H1 (cell line): ENCODE results near the gene MAGIX. TPM values are rescaled to one million over a fixed set of nuclear protein-coding genes. Genes with fewer than 3 reads are reported as not detected.

Experiments
- SIN3A ChIP-seq, 2 experiments: IDR thresholded peaks in 1 of 2; conservative IDR thresholded peaks in 1 of 2; 2 replicates each; pipeline ENCODE4 v1.6.1; 2011 to 2012; ENCODE audit warnings: low read length in 2 of 2, improper control_type of control experiment in 1 of 2, low read depth in 1 of 2, mild to moderate bottlenecking in 1 of 2
- polyA plus RNA-seq, 7 experiments: library from polyadenylated mRNA; depleted of rRNA in 3 of 7; stranded (reverse) in 5 of 7; unstranded in 2 of 7; fragments of >200 nt in 5 of 7; fragments of 200-250 nt in 2 of 7; gene quantifications; 1 replicate in 5 of 7; 2 replicates in 1 of 7; 4 replicates in 1 of 7; pipeline versions ENCODE4 v1.2.1 to v1.2.3, GENCODE V29; 2011 to 2013; ENCODE audit warnings: missing spikeins in 2 of 7, mixed read lengths in 2 of 7
- total RNA-seq: library from RNA; stranded (reverse); fragmentation: NEBNext Ultra II Directional; extraction: Animal tissue kit (Norgen Biotek cat#: 25700); gene quantifications from 2 replicates; pipeline ENCODE4 v1.2.1, GENCODE V29; 2021
- TF ChIP-seq, protein P1 (sequence below): IDR thresholded peaks from 2 replicates; pipeline ENCODE4 v1.6.1; 2012; ENCODE audit warnings: inconsistent platforms

MAGIX gene
- total and polyA plus RNA-seq, 2 of the 8 experiments (the other 6 are each of a cell fraction or from before 2014, with no cell fraction given): 0.37 to 1.1 TPM

DNA sequence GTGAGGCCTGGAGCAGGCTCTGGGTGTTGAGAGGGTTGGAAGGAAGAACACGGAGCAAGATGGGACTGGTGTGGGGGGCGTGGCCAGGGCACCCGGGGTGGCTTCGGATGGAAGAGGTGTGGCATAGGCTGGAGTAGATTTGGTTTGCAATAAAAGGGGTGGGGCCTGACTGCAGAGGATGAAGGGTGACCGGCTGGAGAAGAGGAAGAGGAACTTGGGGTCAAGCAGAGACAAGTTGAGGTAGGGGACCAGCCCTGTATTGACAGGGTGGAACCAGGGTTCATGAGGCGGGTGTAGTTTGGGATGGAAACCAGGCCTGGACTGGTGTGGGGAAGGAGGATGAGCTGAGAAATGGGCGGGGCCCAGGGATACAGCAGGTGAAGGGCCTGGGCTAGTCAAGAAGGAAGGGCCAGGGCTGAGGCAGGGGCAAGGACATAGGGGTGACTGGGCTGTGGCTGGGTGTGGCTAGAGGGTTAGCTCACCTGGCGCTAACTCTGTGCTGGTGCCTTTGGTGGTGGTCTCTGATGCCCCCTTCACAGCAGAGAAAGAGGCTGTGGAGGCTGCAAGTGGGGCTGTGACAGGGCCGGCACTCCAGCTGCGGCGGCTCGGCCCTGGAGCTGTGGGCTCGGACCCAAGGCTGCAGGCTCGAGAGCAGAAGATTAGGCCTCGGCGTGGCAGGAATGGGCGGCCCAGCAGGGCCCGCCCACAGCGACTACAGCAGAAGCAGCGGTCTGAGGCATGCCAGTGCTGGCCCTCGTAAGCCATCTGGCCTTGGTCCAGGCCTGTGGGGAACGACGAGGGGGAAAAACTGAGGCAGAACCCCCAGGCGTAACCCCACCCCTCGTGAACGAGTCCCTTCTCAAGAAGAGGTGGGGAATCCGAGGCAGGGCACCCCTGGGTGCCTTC, 14.1 kb downstream of the MAGIX start (continued):
- no peak for TF ChIP-seq SIN3A (conservative IDR thresholded peaks at IDR 0.05 in 1 of 2, IDR thresholded peaks at IDR 0.05 in 1 of 2; ENCODE audit: low read depth in 1 of 2, low read length in 2 of 2)
- TF ChIP-seq, protein P1, sequence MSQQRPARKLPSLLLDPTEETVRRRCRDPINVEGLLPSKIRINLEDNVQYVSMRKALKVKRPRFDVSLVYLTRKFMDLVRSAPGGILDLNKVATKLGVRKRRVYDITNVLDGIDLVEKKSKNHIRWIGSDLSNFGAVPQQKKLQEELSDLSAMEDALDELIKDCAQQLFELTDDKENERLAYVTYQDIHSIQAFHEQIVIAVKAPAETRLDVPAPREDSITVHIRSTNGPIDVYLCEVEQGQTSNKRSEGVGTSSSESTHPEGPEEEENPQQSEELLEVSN: no peak
